Measurements from ENCODE around the gene SDS.
A peak's percentile ranks its signal among the peaks of the same experiment; 100 is the strongest.
"Not testable (repeated sequence)": the region's sequence is repeated elsewhere in the genome, so short reads cannot be mapped to it uniquely, and the experiment has no call there.

The SDS gene

GRCh38 chr12:113373969-113374368 lies 29.7 kb downstream of the SDS start:
- no peak for DNase-seq

- no peak for DNase-seq
These were observed 30.2 kb downstream of the SDS start for GRCh38 chr12:113373440-113373839.

- no peak for DNase-seq
These were observed 31.3 kb downstream of the SDS start for GRCh38 chr12:113372371-113372770.

GRCh38 chr12:113371808-113372207 lies 31.9 kb downstream of the SDS start:
- DNase-seq, result no peak

- DNase-seq, result no peak
These were observed 32.6 kb downstream of the SDS start for GRCh38 chr12:113370923-113371682.

GRCh38 chr12:113369391-113369985 lies 34.2 kb downstream of the SDS start:
- no peak for DNase-seq

GRCh38 chr12:113368331-113368730 lies 35.4 kb downstream of the SDS start:
- DNase-seq, result no peak

- DNase-seq, result no peak
These were observed 36.9 kb downstream of the SDS start for GRCh38 chr12:113366827-113367226.

GRCh38 chr12:113365639-113366395 lies 37.9 kb downstream of the SDS start:
- no peak for DNase-seq

GRCh38 chr12:113364698-113365097 lies 39.0 kb downstream of the SDS start:
- no peak for DNase-seq

- no peak for DNase-seq
These were observed 41.9 kb downstream of the SDS start for GRCh38 chr12:113361574-113362370.

GRCh38 chr12:113359939-113360748 lies 43.5 kb downstream of the SDS start:
- DNase-seq, result no peak

GRCh38 chr12:113359133-113359938 lies 44.4 kb downstream of the SDS start:
- no peak for DNase-seq

- DNase-seq, result peak; percentile 94
These were observed 45.1 kb downstream of the SDS start, which contains the start of gene PLBD2 for GRCh38 chr12:113358381-113359132. PLBD2 (plus strand) TSS chr12:113358587; CDS start chr12:113358601, 14 bp downstream.

GRCh38 chr12:113354192-113354591 lies 49.5 kb downstream of the SDS start:
- DNase-seq, result not testable (repeated sequence)

GRCh38 chr12:113351089-113351488 lies 52.6 kb downstream of the SDS start:
- no peak for DNase-seq

GRCh38 chr12:113348849-113349536 lies 54.7 kb downstream of the SDS start:
- no peak for DNase-seq

- no peak for DNase-seq
These were observed 55.8 kb downstream of the SDS start for GRCh38 chr12:113347892-113348291.

- DNase-seq, result no peak
These were observed 56.6 kb downstream of the SDS start for GRCh38 chr12:113347107-113347506.

GRCh38 chr12:113346353-113346752 lies 57.3 kb downstream of the SDS start:
- DNase-seq, result no peak
